T-cell (primary cell): ENCODE measurements around the gene SYT3. TPM values are rescaled to one million over a fixed set of nuclear protein-coding genes. Genes with fewer than 3 reads are reported as not detected.
"Not testable (repeated sequence)": the region's sequence is repeated elsewhere in the genome, so short reads cannot be mapped to it uniquely, and the experiment has no call there.

ENCODE experiments used
- ATAC-seq, 4 experiments: fragments of 200-7000 bp in 3 of 4; fragments of 150-1000 bp in 1 of 4; cut with Tn5 transposase; replicated peaks in 1 of 4; 1 replicate in 3 of 4; 2 replicates in 1 of 4; pipeline ENCODE4 v1.10.0; 2021; ENCODE audit warnings: moderate library complexity in 3 of 4, mild to moderate bottlenecking in 2 of 4, moderate number of reproducible peaks in 1 of 4
- CTCF ChIA-PET, 2 donors: fragments of 300-600 bp; sonication (Branson Sonifier 250); formaldehyde crosslinking; loops; one replicate each; lab custom pipeline; 2022; ENCODE audit warnings: antibody characterized with exemption in 2 of 2; lab: Charles Lee
- POLR2A ChIA-PET, 2 donors: fragments of 300-600 bp; sonication (Branson Sonifier 250); formaldehyde crosslinking; loops; one replicate each; lab custom pipeline; 2022; ENCODE audit warnings: antibody characterized with exemption in 2 of 2; lab: Charles Lee
- DNase-seq, 35 experiments: peaks; one replicate each; pipeline versions ENCODE4 v3.0.0 to v3.0.0-alpha.2; 2013 to 2023
- H3K27ac ChIP-seq: one replicate; pipeline ENCODE4 v1.5.1; 2013; ENCODE audit warnings: low read length
- H3K27me3 ChIP-seq, 2 experiments: replicated peaks in 1 of 2; 1 replicate in 1 of 2; 2 replicates in 1 of 2; pipeline versions ENCODE4 v1.6.1 to v1.7.0; 2013; ENCODE audit warnings: low read length in 1 of 2, mixed read lengths in 1 of 2; ENCODE audit not compliant: control insufficient read depth in 2 of 2, insufficient read depth in 2 of 2; ENCODE audit errors: extremely low read depth in 1 of 2
- H3K36me3 ChIP-seq, 2 donors: 1 replicate in 1 of 2; 2 replicates in 1 of 2; pipeline versions ENCODE4 v1.6.1 to v1.7.0; 2013; ENCODE audit warnings: low read length in 1 of 2; ENCODE audit not compliant: control insufficient read depth in 2 of 2, insufficient read depth in 1 of 2; ENCODE audit errors: extremely low read depth in 1 of 2
- H3K4me1 ChIP-seq, 2 experiments: 1 replicate in 1 of 2; 2 replicates in 1 of 2; pipeline versions ENCODE4 v1.6.1 to v1.7.0; 2013; ENCODE audit warnings: low read length in 2 of 2, mixed read lengths in 1 of 2; ENCODE audit not compliant: insufficient read depth in 2 of 2, control insufficient read depth in 1 of 2; ENCODE audit errors: extremely low read depth in 1 of 2
- H3K4me3 ChIP-seq, 2 donors: 1 replicate in 1 of 2; 2 replicates in 1 of 2; pipeline versions ENCODE4 v1.5.1 to v1.7.0; 2013; ENCODE audit warnings: mild to moderate bottlenecking in 2 of 2, low read length in 1 of 2, moderate library complexity in 1 of 2; ENCODE audit not compliant: control insufficient read depth in 1 of 2; ENCODE audit errors: extremely low read depth in 1 of 2
- H3K9me3 ChIP-seq: 2 replicates; pipeline ENCODE4 v1.7.0; 2013
- H3K27ac Mint-ChIP-seq, 2 donors: one replicate each; pipeline ENCODE4 v1.8.0; 2020 to 2021; ENCODE audit warnings: mild to moderate bottlenecking in 2 of 2, mixed read lengths in 2 of 2
- H3K27me3 Mint-ChIP-seq, 2 donors: one replicate each; pipeline ENCODE4 v1.8.0; 2021 to 2022; ENCODE audit warnings: mixed read lengths in 2 of 2
- H3K36me3 Mint-ChIP-seq: one replicate; pipeline ENCODE4 v1.8.0; 2021; ENCODE audit warnings: mixed read lengths
- H3K4me1 Mint-ChIP-seq, 3 donors: one replicate each; pipeline ENCODE4 v1.8.0; 2020 to 2022; ENCODE audit warnings: mixed read lengths in 3 of 3, mild to moderate bottlenecking in 1 of 3
- H3K4me3 Mint-ChIP-seq, 3 donors: one replicate each; pipeline ENCODE4 v1.8.0; 2020 to 2022; ENCODE audit warnings: mild to moderate bottlenecking in 3 of 3, mixed read lengths in 3 of 3, moderate library complexity in 3 of 3
- H3K9me3 Mint-ChIP-seq, 3 donors: one replicate each; pipeline ENCODE4 v1.8.0; 2020 to 2022; ENCODE audit warnings: mixed read lengths in 3 of 3
- WGBS: methylation state at CpG from one replicate; pipeline ENCODE4 v1.1.5; 2013; ENCODE audit warnings: missing lambda C conversion rate; ENCODE audit not compliant: insufficient coverage; 5-methylcytosine and 5-hydroxymethylcytosine counted together
- total RNA-seq, 35 experiments: library from RNA in 6 of 35; stranded (reverse) in 6 of 35; fragments of 120-200 nt in 1 of 35; gene quantifications; one replicate each; pipeline versions ENCODE4 v1.2.1 to v1.2.4 and lab custom pipeline; 2013 to 2026

Gene SYT3
- total RNA-seq, 5 donors from 2014 or later (not counting 1 experiment from before 2014, with no cell fraction given): 0.41 to 0.68 (median 0.57) TPM; not detected in 2

DNA sequence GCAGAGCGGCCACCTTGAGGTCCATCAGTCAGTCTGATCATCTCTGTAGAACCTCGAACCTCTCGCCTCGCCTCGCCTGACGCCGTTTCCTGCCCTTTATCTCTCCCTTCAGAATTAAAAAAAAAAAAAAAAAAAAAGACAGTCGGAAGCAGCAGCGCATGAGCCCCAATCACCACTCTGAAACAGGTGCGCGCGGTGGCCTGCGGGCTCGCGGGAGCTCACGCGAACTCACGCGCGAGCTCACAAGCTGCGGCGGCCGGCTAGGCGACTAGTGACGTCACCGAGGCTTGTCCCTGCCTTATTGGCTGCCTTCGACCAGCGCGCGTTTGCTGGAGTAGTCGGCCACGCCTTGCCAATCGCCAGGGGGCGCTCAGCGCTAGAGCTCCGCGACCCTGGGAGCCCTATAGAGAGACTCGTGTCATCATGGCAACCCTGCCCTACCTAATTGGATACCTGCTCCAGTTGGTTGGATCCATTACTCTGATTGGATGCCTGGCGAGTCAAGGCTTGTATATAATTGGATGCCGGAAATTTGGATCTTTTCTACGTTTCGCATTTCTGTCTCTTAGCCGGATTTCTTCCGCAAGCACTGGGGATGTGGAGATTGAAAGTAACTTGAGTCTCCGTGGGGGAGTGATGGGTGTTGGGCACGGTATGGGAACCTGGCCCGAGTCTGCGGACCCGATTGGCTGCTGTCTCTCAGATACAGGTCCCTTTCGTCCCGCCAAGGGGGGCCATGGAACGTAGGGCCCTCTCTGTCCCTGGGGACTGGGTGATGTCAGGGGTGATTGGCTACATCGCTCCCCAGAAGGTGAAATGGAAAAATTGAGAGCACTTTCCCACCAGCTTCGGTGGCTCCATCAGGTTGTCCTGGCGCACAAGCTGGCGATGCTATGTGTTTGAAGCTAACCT is 31.6 kb downstream of the SYT3 start:
- H3K4me1 Mint-ChIP-seq: peaks cover 10 to 17% (median 12%) of the 10 kb centered on the region in 3 donors
- H3K36me3 ChIP-seq: no peaks in the 10 kb centered on the region
- H3K27ac Mint-ChIP-seq: no peak overlapping the region
- ATAC-seq: peak; percentile 63 to 91 (median 73)
- H3K9me3 Mint-ChIP-seq: peaks cover 0 to 8% (median 6%) of the 10 kb centered on the region in 3 donors
- H3K4me3 ChIP-seq: no peak overlapping the region
- ChIA-PET CTCF (interaction anchor here in 1 of 2 donors (0.6 kb wide), 3 partner anchors 33 to 1068 kb away, joined by 3 read pairs; no protein-coding TSS in a partner anchor), POLR2A (interaction anchor here in 1 of 2 donors (0.6 kb wide), 1 partner anchor 31 kb away, joined by 4 read pairs; no protein-coding TSS in a partner anchor)
- peak overlapping the region in 2 of 3 donors; percentile 4 to 55 for H3K4me3 Mint-ChIP-seq
- H3K9me3 ChIP-seq: no peaks in the 10 kb centered on the region
- no peaks in the 10 kb centered on the region for H3K36me3 Mint-ChIP-seq
- peaks cover 0 to 13% of the 10 kb centered on the region in 2 experiments for H3K4me1 ChIP-seq
- 16% methylated on average over 52 of the region's 56 CpGs for WGBS
- DNase-seq: peak; percentile 3 to 77 (median 56)
- H3K27me3 Mint-ChIP-seq: peaks cover 35 to 45% of the 10 kb centered on the region in 2 donors
- no peak overlapping the region for H3K27ac ChIP-seq
- H3K27me3 ChIP-seq: peaks cover 0 to 35% of the 10 kb centered on the region in 2 experiments

DNA sequence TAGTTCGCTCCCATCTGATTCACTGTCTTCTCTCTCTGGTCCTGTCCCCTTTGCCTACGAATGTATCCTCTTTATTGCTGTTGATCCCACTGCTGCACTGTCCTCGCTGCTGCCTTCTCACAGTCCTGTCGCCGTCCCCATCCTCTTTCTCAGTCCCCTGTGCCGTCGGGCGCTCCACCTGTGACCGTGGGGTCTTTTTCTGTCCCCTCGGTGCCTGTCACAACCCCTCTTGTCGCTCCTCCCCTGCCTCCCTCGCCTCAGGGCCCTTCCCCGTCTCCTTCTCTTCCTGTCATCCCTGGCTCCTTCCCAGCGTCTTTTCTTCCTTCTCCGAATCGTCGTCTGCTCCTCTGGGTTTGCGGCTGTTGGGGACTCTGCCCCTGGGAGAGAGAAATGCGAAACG is 32.3 kb downstream of the SYT3 start:
- no peaks in the 10 kb centered on the region for H3K9me3 ChIP-seq
- peaks cover 0 to 8% (median 6%) of the 10 kb centered on the region in 3 donors for H3K9me3 Mint-ChIP-seq
- peak overlapping the region in 1 of 3 donors; percentile 55 for H3K4me3 Mint-ChIP-seq
- H3K27ac Mint-ChIP-seq: peak overlapping the region in 1 of 2 donors; percentile 17
- peaks cover 0 to 13% of the 10 kb centered on the region in 2 experiments for H3K4me1 ChIP-seq
- CTCF ChIA-PET: interaction anchor here in 1 of 2 donors (0.6 kb wide), 2 partner anchors 34 to 1069 kb away, joined by 3 read pairs; no protein-coding TSS in a partner anchor
- POLR2A ChIA-PET: no interaction called here
- peaks cover 10 to 17% (median 12%) of the 10 kb centered on the region in 3 donors for H3K4me1 Mint-ChIP-seq
- H3K36me3 Mint-ChIP-seq: no peaks in the 10 kb centered on the region
- ATAC-seq: no peak
- DNase-seq: no peak
- H3K36me3 ChIP-seq: no peaks in the 10 kb centered on the region
- H3K27me3 Mint-ChIP-seq: peaks cover 41 to 49% of the 10 kb centered on the region in 2 donors
- peaks cover 0 to 40% of the 10 kb centered on the region in 2 experiments for H3K27me3 ChIP-seq
- H3K4me3 ChIP-seq: no peak overlapping the region
- no peak overlapping the region for H3K27ac ChIP-seq
- 80% methylated on average over 15 of the region's 20 CpGs for WGBS

DNA sequence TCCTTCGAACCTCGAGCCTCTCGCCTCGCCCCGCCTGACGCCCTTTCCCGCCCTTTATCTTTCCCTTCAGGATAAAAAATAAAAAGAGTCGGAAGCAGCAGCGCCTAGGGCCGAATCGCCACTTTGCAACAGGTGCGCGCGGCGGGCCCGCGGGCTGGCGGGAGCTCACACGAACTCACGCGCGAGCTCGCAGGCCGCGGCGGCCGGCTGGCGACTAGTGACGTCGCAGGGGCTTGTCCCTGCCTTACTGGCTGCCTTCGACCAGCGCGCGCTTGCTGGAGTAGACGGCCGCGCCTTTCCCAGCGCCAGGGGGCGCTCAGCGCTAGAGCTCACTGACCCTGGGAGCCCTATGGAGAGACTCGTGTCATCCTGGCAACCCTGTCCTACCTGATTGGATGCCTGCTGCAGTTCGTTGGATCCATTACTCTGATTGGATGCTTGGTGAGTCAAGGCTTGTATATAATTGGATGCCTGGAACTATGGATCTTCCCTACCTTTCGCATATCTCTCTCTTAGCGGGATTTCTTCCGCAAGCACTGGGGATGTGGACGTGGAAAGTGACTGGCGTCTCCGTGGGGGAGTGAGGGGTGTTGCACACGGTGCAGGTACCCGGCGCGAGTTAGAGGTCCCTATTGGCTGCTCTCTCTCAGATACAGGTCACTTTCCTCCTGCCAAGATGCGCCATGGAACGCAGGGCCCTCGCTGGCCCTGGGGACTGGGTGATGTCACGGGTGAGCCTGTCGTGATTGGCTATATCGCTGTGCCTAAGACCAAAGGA is 33.4 kb downstream of the SYT3 start:
- CTCF ChIA-PET, H3K36me3 ChIP-seq, H3K36me3 Mint-ChIP-seq, H3K9me3 ChIP-seq, POLR2A ChIA-PET, H3K4me3 ChIP-seq, DNase-seq, H3K27ac ChIP-seq, H3K9me3 Mint-ChIP-seq, ATAC-seq, H3K27ac Mint-ChIP-seq: not testable (repeated sequence)
- WGBS: 53% methylated on average over 14 of the region's 58 CpGs
- Histone ChIP-seq H3K4me1 (peaks cover 0 to 13% of the 10 kb centered on the region in 2 experiments), H3K27me3 (peaks cover 0 to 45% of the 10 kb centered on the region in 2 experiments)
- Mint-ChIP-seq H3K4me1 (peaks cover 10 to 17% (median 12%) of the 10 kb centered on the region in 3 donors), H3K27me3 (peaks cover 45 to 58% of the 10 kb centered on the region in 2 donors), H3K4me3 (peak overlapping the region in 1 of 3 donors; percentile 11)

DNA sequence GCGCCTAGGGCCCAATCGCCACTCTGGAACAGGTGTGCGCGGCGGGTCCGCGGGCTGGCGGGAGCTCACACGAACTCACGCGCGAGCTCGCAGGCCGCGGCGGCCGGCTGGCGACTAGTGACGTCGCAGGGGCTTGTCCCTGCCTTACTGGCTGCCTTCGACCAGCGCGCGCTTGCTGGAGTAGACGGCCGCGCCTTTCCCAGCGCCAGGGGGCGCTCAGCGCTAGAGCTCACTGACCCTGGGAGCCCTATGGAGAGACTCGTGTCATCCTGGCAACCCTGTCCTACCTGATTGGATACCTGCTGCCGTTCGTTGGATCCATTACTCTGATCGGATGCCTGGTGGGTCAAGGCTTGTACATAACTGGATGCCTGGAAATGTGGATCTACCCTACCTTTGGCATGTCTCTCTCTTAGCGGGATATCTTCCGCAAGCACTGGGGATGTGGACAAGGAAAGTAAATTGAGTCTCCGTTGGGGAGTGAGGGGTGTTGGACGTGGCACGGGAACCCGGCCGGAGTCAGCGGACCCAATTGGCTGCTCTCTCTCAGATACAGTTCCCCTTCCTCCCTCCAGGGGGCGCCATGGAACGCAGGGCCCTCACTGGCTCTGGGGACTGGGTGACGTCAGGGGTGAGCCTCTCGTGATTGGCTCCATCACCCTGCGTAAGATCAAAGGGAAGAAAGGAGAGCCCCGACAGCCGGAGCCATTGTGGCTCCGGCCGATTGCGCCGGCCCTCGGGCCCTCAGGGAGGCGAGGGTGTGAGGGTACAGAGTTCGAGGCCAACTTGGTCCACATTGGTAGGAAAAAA is 35.2 kb downstream of the SYT3 start:
- H3K27ac Mint-ChIP-seq, H3K4me3 Mint-ChIP-seq, CTCF ChIA-PET, H3K9me3 Mint-ChIP-seq, H3K36me3 Mint-ChIP-seq, DNase-seq, POLR2A ChIA-PET, H3K36me3 ChIP-seq, H3K27ac ChIP-seq, ATAC-seq, H3K9me3 ChIP-seq, H3K4me3 ChIP-seq: not testable (repeated sequence)
- peaks cover 0 to 48% of the 10 kb centered on the region in 2 experiments for H3K27me3 ChIP-seq
- no CpG with 5 or more reads among the region's 56 CpGs for WGBS
- Mint-ChIP-seq H3K27me3 (peaks cover 42 to 61% of the 10 kb centered on the region in 2 donors), H3K4me1 (peaks cover 10 to 17% (median 12%) of the 10 kb centered on the region in 3 donors)
- H3K4me1 ChIP-seq: peaks cover 0 to 13% of the 10 kb centered on the region in 2 experiments

DNA sequence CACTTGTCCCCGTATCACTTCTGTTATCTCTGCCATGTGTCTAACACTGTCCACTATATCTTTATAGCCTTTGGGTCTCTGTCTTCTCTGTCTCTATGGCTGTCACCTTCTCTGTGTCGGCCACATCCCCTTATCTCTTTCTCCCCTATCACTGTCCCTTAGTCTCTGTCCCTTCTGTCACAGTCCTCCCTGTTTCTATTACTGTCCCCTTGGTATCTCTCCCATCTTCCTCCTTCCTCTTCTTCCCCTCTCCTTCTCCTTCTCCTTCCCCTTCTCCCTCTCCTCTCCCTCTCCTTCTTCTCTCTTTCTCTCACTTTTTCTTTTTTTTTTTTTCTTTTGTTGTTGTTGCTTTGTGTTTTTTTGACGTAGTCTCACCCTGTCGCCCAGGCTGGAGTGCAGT is 36.7 kb downstream of the SYT3 start:
- POLR2A ChIA-PET: no interaction called here
- no peak overlapping the region for H3K27ac Mint-ChIP-seq

More for the DNA sequence above, 36.7 kb downstream of the SYT3 start:
- ATAC-seq (no peak), DNase-seq (no peak)
- Histone ChIP-seq H3K4me3 (no peak overlapping the region), H3K4me1 (peaks cover 0 to 8% of the 10 kb centered on the region in 2 experiments), H3K27me3 (peaks cover 0 to 41% of the 10 kb centered on the region in 2 experiments), H3K27ac (no peak overlapping the region), H3K9me3 (no peaks in the 10 kb centered on the region), H3K36me3 (no peaks in the 10 kb centered on the region)
- peaks cover 4 to 10% (median 6%) of the 10 kb centered on the region in 3 donors for H3K4me1 Mint-ChIP-seq
- 89% methylated on average over 3 of the region's 4 CpGs for WGBS
- no peaks in the 10 kb centered on the region for H3K36me3 Mint-ChIP-seq
- no peaks in the 10 kb centered on the region for H3K9me3 Mint-ChIP-seq
- peaks cover 37 to 56% of the 10 kb centered on the region in 2 donors for H3K27me3 Mint-ChIP-seq
- CTCF ChIA-PET: no interaction called here
- H3K4me3 Mint-ChIP-seq: no peak overlapping the region
